Measurements from ENCODE around the gene OR10W1.

Gene OR10W1

GRCh38 chr11:58268142-58268541 is at the start of gene OR10W1:
Gene OR10W1, minus strand, starts transcription at chr11:58268260. Its CDS starts 402 bp downstream, at chr11:58267858.
- Histone ChIP-seq H3K27ac (no peak within 1 kb of the TSS), H3K4me3 (no peak within 1 kb of the TSS)

GRCh38 chr11:58316142-58316541 is 48.1 kb upstream of the OR10W1 start:
- no peak overlapping the region for H3K4me3 ChIP-seq
- no peak overlapping the region for H3K27ac ChIP-seq

GRCh38 chr11:58301576-58301975 is 33.5 kb upstream of the OR10W1 start:
- Histone ChIP-seq H3K27ac (no peak overlapping the region), H3K4me3 (no peak overlapping the region)

GRCh38 chr11:58292017-58292416 is 24.0 kb upstream of the OR10W1 start:
- Histone ChIP-seq H3K4me3 (no peak overlapping the region), H3K27ac (no peak overlapping the region)

GRCh38 chr11:58289266-58289665 is 21.2 kb upstream of the OR10W1 start:
- no peak overlapping the region for H3K27ac ChIP-seq
- H3K4me3 ChIP-seq, result no peak overlapping the region

- no peak overlapping the region for H3K27ac ChIP-seq
- H3K4me3 ChIP-seq, result no peak overlapping the region
These were observed 18.2 kb upstream of the OR10W1 start for GRCh38 chr11:58286249-58286648.

- no peak overlapping the region for H3K27ac ChIP-seq
- no peak overlapping the region for H3K4me3 ChIP-seq
These were observed 17.5 kb upstream of the OR10W1 start for GRCh38 chr11:58285483-58286040.

GRCh38 chr11:58276151-58276550 is 8.1 kb upstream of the OR10W1 start:
- Histone ChIP-seq H3K4me3 (no peak overlapping the region), H3K27ac (no peak overlapping the region)

- no peak overlapping the region for H3K27ac ChIP-seq
- no peak overlapping the region for H3K4me3 ChIP-seq
These were observed 6.9 kb upstream of the OR10W1 start for GRCh38 chr11:58275002-58275401.

GRCh38 chr11:58259983-58260382 is 8.1 kb downstream of the OR10W1 start:
- H3K4me3 ChIP-seq, result no peak overlapping the region
- H3K27ac ChIP-seq, result no peak overlapping the region

GRCh38 chr11:58254936-58255335 is 13.1 kb downstream of the OR10W1 start:
- Histone ChIP-seq H3K4me3 (no peak overlapping the region), H3K27ac (no peak overlapping the region)

- Histone ChIP-seq H3K4me3 (no peak overlapping the region), H3K27ac (no peak overlapping the region)
These were observed 24.1 kb downstream of the OR10W1 start for GRCh38 chr11:58243954-58244353.

GRCh38 chr11:58227956-58228615 is 40.0 kb downstream of the OR10W1 start:
- H3K4me3 ChIP-seq, result no peak overlapping the region
- no peak overlapping the region for H3K27ac ChIP-seq

- no peak overlapping the region for H3K27ac ChIP-seq
- H3K4me3 ChIP-seq, result no peak overlapping the region
These were observed 45.3 kb downstream of the OR10W1 start for GRCh38 chr11:58222721-58223120.
